ENCODE data around the gene KRT33A. TPM values are rescaled to one million over a fixed set of nuclear protein-coding genes. Genes with fewer than 3 reads are reported as not detected.

Gene KRT33A
- total RNA-seq, 1 donor from 2014 or later, result not detected

GRCh38 chr17:41393826-41394225 lies 43.2 kb upstream of the KRT33A start:
- no peak overlapping the region for H3K4me3 ChIP-seq
- intact Hi-C loops (cut with DNase I), result no loop called here
- TF ChIP-seq, protein P1, sequence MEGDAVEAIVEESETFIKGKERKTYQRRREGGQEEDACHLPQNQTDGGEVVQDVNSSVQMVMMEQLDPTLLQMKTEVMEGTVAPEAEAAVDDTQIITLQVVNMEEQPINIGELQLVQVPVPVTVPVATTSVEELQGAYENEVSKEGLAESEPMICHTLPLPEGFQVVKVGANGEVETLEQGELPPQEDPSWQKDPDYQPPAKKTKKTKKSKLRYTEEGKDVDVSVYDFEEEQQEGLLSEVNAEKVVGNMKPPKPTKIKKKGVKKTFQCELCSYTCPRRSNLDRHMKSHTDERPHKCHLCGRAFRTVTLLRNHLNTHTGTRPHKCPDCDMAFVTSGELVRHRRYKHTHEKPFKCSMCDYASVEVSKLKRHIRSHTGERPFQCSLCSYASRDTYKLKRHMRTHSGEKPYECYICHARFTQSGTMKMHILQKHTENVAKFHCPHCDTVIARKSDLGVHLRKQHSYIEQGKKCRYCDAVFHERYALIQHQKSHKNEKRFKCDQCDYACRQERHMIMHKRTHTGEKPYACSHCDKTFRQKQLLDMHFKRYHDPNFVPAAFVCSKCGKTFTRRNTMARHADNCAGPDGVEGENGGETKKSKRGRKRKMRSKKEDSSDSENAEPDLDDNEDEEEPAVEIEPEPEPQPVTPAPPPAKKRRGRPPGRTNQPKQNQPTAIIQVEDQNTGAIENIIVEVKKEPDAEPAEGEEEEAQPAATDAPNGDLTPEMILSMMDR (IDR thresholded peaks at IDR 0.05), result no peak
- no peaks in the 10 kb centered on the region for H3K4me1 ChIP-seq
- H3K9me3 ChIP-seq, result no peaks in the 10 kb centered on the region
- no peak overlapping the region for H3K27ac ChIP-seq
- DNase-seq (no peak), ATAC-seq (no peak)
- no peaks in the 10 kb centered on the region for H3K36me3 ChIP-seq
- no peaks in the 10 kb centered on the region for H3K27me3 ChIP-seq (ENCODE audit: low read depth)

DNA sequence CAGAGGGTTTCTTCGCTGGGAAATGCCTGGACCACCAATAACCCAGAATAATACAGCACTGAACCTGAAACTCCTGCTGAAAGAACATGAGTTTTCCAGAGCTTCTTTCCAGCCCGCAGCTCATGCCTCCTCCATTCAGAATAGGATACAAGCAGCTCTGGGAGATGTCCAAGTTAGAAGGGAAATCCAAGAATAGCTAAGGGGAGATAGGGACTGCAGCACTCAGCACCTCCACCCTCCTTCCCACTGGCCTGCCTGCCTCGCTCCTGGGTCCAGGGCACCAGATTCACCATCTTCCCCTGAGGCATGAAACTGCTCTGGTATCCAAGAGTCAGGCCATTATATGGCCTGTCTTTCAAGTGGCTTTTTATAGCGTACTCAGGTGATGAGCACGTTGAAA lies 42.7 kb upstream of the KRT33A start:
- H3K4me1 ChIP-seq, result no peaks in the 10 kb centered on the region
- no peaks in the 10 kb centered on the region for H3K27me3 ChIP-seq (ENCODE audit: low read depth)
- H3K4me3 ChIP-seq, result no peak overlapping the region
- TF ChIP-seq, protein P1 (IDR thresholded peaks at IDR 0.05), result no peak
- H3K36me3 ChIP-seq, result no peaks in the 10 kb centered on the region
- ATAC-seq (no peak), DNase-seq (no peak)
- no peak overlapping the region for H3K27ac ChIP-seq
- intact Hi-C loops (cut with DNase I), result no loop called here
- no peaks in the 10 kb centered on the region for H3K9me3 ChIP-seq

GRCh38 chr17:41392278-41392677 lies 41.6 kb upstream of the KRT33A start:
- TF ChIP-seq, protein P1 (IDR thresholded peaks at IDR 0.05), result no peak
- Histone ChIP-seq H3K27me3 (ENCODE audit: low read depth) (no peaks in the 10 kb centered on the region), H3K27ac (no peak overlapping the region), H3K9me3 (no peaks in the 10 kb centered on the region), H3K4me3 (no peak overlapping the region), H3K36me3 (no peaks in the 10 kb centered on the region), H3K4me1 (no peaks in the 10 kb centered on the region)
- no peak for ATAC-seq
- no peak for DNase-seq
- intact Hi-C loops (cut with DNase I), result no loop called here

- Histone ChIP-seq H3K4me3 (no peak overlapping the region), H3K9me3 (peaks cover 4% of the 10 kb centered on the region), H3K27me3 (ENCODE audit: low read depth) (no peaks in the 10 kb centered on the region), H3K36me3 (no peaks in the 10 kb centered on the region), H3K4me1 (no peaks in the 10 kb centered on the region), H3K27ac (no peak overlapping the region)
- DNase-seq, result no peak
- TF ChIP-seq, protein P1 (IDR thresholded peaks at IDR 0.05), result no peak
- intact Hi-C loops (cut with DNase I), result no loop called here
- no peak for ATAC-seq
Observed at GRCh38 chr17:41391535-41391934, 40.9 kb upstream of the KRT33A start.

DNA sequence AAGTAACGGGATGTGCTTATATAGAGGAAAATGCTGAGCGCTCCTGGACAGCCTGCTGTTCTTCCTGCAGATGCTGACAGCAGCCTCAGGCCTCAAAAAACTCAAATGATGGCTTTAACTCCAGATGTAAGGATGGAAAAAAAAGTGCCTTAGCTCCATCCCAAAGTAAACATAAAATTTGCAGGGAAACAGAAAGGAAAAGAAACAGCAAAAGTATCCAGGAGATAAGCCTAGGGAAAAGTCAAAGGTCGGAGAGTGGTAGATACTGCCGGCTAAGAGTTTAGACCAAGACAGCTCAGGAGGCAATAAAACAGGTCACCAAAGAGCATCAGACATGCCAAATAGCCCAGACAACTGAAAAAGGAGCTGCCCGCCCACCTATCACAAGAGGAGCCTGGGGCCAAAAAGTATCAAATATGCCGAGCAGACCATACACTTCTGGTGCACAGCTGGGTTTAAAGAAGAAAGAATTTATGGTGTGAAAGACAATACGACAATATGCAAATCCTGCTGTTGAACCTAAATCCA lies 39.8 kb upstream of the KRT33A start:
- Histone ChIP-seq H3K36me3 (no peaks in the 10 kb centered on the region), H3K4me3 (no peak overlapping the region), H3K4me1 (no peaks in the 10 kb centered on the region), H3K9me3 (peaks cover 7% of the 10 kb centered on the region), H3K27me3 (ENCODE audit: low read depth) (no peaks in the 10 kb centered on the region), H3K27ac (no peak overlapping the region)
- intact Hi-C loops (cut with DNase I), result no loop called here
- no peak for ATAC-seq
- DNase-seq, result no peak
- TF ChIP-seq, protein P1 (IDR thresholded peaks at IDR 0.05), result no peak

- intact Hi-C loops (cut with DNase I), result no loop called here
- TF ChIP-seq, protein P1 (IDR thresholded peaks at IDR 0.05), result no peak
- DNase-seq (no peak), ATAC-seq (no peak)
- Histone ChIP-seq H3K9me3 (peaks cover 7% of the 10 kb centered on the region), H3K4me3 (no peak overlapping the region), H3K27me3 (ENCODE audit: low read depth) (no peaks in the 10 kb centered on the region), H3K27ac (no peak overlapping the region), H3K4me1 (no peaks in the 10 kb centered on the region), H3K36me3 (no peaks in the 10 kb centered on the region)
Observed at GRCh38 chr17:41387670-41388069, 37.0 kb upstream of the KRT33A start.
